IMR-90 (cell line): ENCODE data around the gene CAMK2B. TPM values are rescaled to one million over a fixed set of nuclear protein-coding genes. Genes with fewer than 3 reads are reported as not detected.

Source experiments
- ATAC-seq: fragments of 200-7000 bp; cut with Tn5 transposase; 2 replicates; pipeline ENCODE4 v1.9.1; 2020; ENCODE audit warnings: low read depth, mild to moderate bottlenecking, moderate library complexity
- BruUV-seq: library from RNA; stranded (reverse); fragments of 400-500 nt; replicated peaks from 2 replicates; lab custom pipeline; 2021; lab: Mats Ljungman, UMichigan
- CTCF ChIA-PET: fragments of 300-600 bp; formaldehyde crosslinking; extraction: SDS; loops from one replicate; lab custom pipeline; 2021; ENCODE audit warnings: antibody characterized with exemption; lab: Yijun Ruan, JAX
- POLR2A ChIA-PET: fragments of 300-600 bp; sonication (Branson Sonifier 250); formaldehyde crosslinking; loops from one replicate; lab custom pipeline; 2022; ENCODE audit warnings: antibody characterized with exemption; ENCODE audit not compliant: unreplicated experiment; lab: Charles Lee
- DNase-seq: peaks from one replicate; pipeline ENCODE4 v3.0.0; 2013
- H2AFZ ChIP-seq: replicated peaks from 2 replicates; pipeline ENCODE3; 2013; ENCODE audit warnings: low read length, mild to moderate bottlenecking; ENCODE audit not compliant: poor library complexity
- H2AK5ac ChIP-seq: 2 replicates; pipeline ENCODE4 v1.6.1; 2013; ENCODE audit warnings: low read depth, low read length, inconsistent platforms
- H2AK9ac ChIP-seq: replicated peaks from 2 replicates; pipeline ENCODE3; 2013; ENCODE audit warnings: mild to moderate bottlenecking, low read depth, low read length, moderate library complexity; ENCODE audit not compliant: poor library complexity
- H2BK120ac ChIP-seq: 2 replicates; pipeline ENCODE4 v1.6.1; 2013; ENCODE audit warnings: low read depth, low read length, inconsistent platforms
- H2BK15ac ChIP-seq: 3 replicates; pipeline ENCODE4 v1.6.1; 2013; ENCODE audit warnings: low read depth, low read length, inconsistent platforms
- H2BK20ac ChIP-seq: 2 replicates; pipeline ENCODE4 v1.6.1; 2013; ENCODE audit warnings: low read depth, mild to moderate bottlenecking, inconsistent platforms, low read length, moderate library complexity
- H2BK5ac ChIP-seq: 2 replicates; pipeline ENCODE4 v1.6.1; 2013; ENCODE audit warnings: mild to moderate bottlenecking, low read depth, low read length, inconsistent platforms; ENCODE audit not compliant: poor library complexity, severe bottlenecking
- H3K14ac ChIP-seq: replicated peaks from 2 replicates; pipeline ENCODE4 v1.6.1; 2013; ENCODE audit warnings: low read depth, low read length, inconsistent platforms
- H3K18ac ChIP-seq: 2 replicates; pipeline ENCODE4 v1.6.1; 2013; ENCODE audit warnings: low read depth, low read length, control low read depth
- H3K23ac ChIP-seq: 2 replicates; pipeline ENCODE4 v1.6.1; 2013; ENCODE audit warnings: low read depth, low read length, inconsistent platforms
- H3K27ac ChIP-seq: 2 replicates; pipeline ENCODE4 v1.5.1; 2013; ENCODE audit warnings: mild to moderate bottlenecking, control low read depth, low read length; ENCODE audit not compliant: insufficient read depth
- H3K27me3 ChIP-seq: 2 replicates; pipeline ENCODE4 v1.6.1; 2013; ENCODE audit warnings: low read length; ENCODE audit not compliant: control insufficient read depth, insufficient read depth
- H3K36me3 ChIP-seq: 2 replicates; pipeline ENCODE4 v1.6.1; 2013; ENCODE audit warnings: low read length, mixed read lengths; ENCODE audit not compliant: control insufficient read depth, insufficient read depth
- H3K4ac ChIP-seq: 2 replicates; pipeline ENCODE4 v1.6.1; 2013; ENCODE audit warnings: low read depth, low read length, inconsistent platforms
- H3K4me1 ChIP-seq: 2 replicates; pipeline ENCODE4 v1.6.1; 2013; ENCODE audit warnings: low read length, mixed read lengths; ENCODE audit not compliant: control insufficient read depth, insufficient read depth
- H3K4me2 ChIP-seq: 2 replicates; pipeline ENCODE4 v1.6.1; 2013; ENCODE audit warnings: low read depth, mild to moderate bottlenecking, control low read depth, low read length, moderate library complexity
- H3K4me3 ChIP-seq: 2 replicates; pipeline ENCODE4 v1.5.1; 2013; ENCODE audit warnings: low read depth, mild to moderate bottlenecking, control low read depth, low read length, moderate library complexity; ENCODE audit not compliant: insufficient read depth
- H3K56ac ChIP-seq: 2 replicates; pipeline ENCODE4 v1.6.1; 2013; ENCODE audit warnings: low read length, inconsistent platforms; ENCODE audit not compliant: insufficient read depth; ENCODE audit errors: extremely low read depth
- H3K79me1 ChIP-seq, 2 experiments: 2 replicates each; pipeline ENCODE4 v1.6.1; 2013; ENCODE audit warnings: low read length in 2 of 2, inconsistent platforms in 1 of 2, low read depth in 1 of 2
- H3K9ac ChIP-seq: 2 replicates; pipeline ENCODE4 v1.6.1; 2013; ENCODE audit warnings: low read depth, low read length, control low read depth
- H3K9me1 ChIP-seq: 2 replicates; pipeline ENCODE4 v1.6.1; 2013; ENCODE audit warnings: low read length, inconsistent platforms; ENCODE audit not compliant: insufficient read depth
- H3K9me3 ChIP-seq: 2 replicates; pipeline ENCODE4 v1.6.1; 2013; ENCODE audit warnings: low read length; ENCODE audit not compliant: control insufficient read depth, insufficient read depth
- H4K20me1 ChIP-seq: 2 replicates; pipeline ENCODE4 v1.6.1; 2013; ENCODE audit warnings: low read length, inconsistent platforms; ENCODE audit not compliant: insufficient read depth
- H4K5ac ChIP-seq: 2 replicates; pipeline ENCODE4 v1.6.1; 2013; ENCODE audit warnings: mild to moderate bottlenecking, low read depth, low read length, control low read depth
- H4K8ac ChIP-seq, 2 experiments: 2 replicates each; pipeline ENCODE4 v1.6.1; 2013; ENCODE audit warnings: low read depth in 2 of 2, low read length in 2 of 2, control low read depth in 1 of 2, inconsistent platforms in 1 of 2
- H4K91ac ChIP-seq: 2 replicates; pipeline ENCODE4 v1.6.1; 2013; ENCODE audit warnings: low read depth, low read length, inconsistent platforms; ENCODE audit not compliant: insufficient read depth
- BHLHE40 ChIP-seq: fragments of 150-350 bp; IDR thresholded peaks from 2 replicates; pipeline ENCODE4 v1.6.1; 2016; ENCODE audit warnings: mild to moderate bottlenecking, low read depth, low read length
- RAD21 ChIP-seq: IDR thresholded peaks from 2 replicates; pipeline ENCODE4 v1.6.1; 2012; ENCODE audit warnings: low read length, improper control_type of control experiment
- RFX5 ChIP-seq: IDR thresholded peaks from 2 replicates; pipeline ENCODE4 v1.8.0; 2012; ENCODE audit warnings: low read depth, mild to moderate bottlenecking, low read length, moderate library complexity
- WGBS, 2 experiments: methylation state at CpG; one replicate each; pipeline versions ENCODE4 v1.1.5 to v1.1.7; 2013; ENCODE audit warnings: missing lambda C conversion rate in 2 of 2; ENCODE audit not compliant: insufficient read length in 1 of 2; ENCODE audit errors: extremely low coverage in 2 of 2; 5-methylcytosine and 5-hydroxymethylcytosine counted together
- dilution Hi-C: fragments of 300-500 bp; cut with HindIII; formaldehyde crosslinking; loops from one replicate; pipeline ENCODE4 v1.14.3; 2018; ENCODE audit warnings: low sequenced_read_pairs; ENCODE audit not compliant: unreplicated experiment
- in situ Hi-C: fragments of 300-500 bp; cut with MboI; formaldehyde crosslinking; loops from 3 replicates; pipeline ENCODE4 v1.14.3; 2019; ENCODE audit warnings: low sequenced_read_pairs, inconsistent platforms, mixed read lengths
- intact Hi-C: fragments of 100-400 bp; cut with micrococcal nuclease; formaldehyde crosslinking; loops from 2 replicates; pipeline ENCODE4 v1.10.0; 2022
- polyA plus RNA-seq, 3 experiments: library from polyadenylated mRNA; depleted of rRNA; stranded (reverse); fragments of >200 nt; gene quantifications; 2 replicates each; pipeline ENCODE4 v1.2.3, GENCODE V29; 2012; ENCODE audit warnings: low replicate concordance in 1 of 3
- total RNA-seq: library from RNA; depleted of rRNA; stranded (reverse); fragments of >200 nt; gene quantifications from 2 replicates; pipeline ENCODE4 v1.2.3, GENCODE V29; 2012
- TF ChIP-seq, protein P1 (sequence below): fragments of 150-350 bp; IDR thresholded peaks from 2 replicates; pipeline ENCODE4 v1.6.1; 2017; ENCODE audit warnings: mild to moderate bottlenecking, antibody characterized with exemption, low read length, low read depth

Gene CAMK2B
- total and polyA plus RNA-seq, 2 of the 4 experiments (the other 2 are of a cell fraction), result 0.18 to 0.36 TPM

DNA sequence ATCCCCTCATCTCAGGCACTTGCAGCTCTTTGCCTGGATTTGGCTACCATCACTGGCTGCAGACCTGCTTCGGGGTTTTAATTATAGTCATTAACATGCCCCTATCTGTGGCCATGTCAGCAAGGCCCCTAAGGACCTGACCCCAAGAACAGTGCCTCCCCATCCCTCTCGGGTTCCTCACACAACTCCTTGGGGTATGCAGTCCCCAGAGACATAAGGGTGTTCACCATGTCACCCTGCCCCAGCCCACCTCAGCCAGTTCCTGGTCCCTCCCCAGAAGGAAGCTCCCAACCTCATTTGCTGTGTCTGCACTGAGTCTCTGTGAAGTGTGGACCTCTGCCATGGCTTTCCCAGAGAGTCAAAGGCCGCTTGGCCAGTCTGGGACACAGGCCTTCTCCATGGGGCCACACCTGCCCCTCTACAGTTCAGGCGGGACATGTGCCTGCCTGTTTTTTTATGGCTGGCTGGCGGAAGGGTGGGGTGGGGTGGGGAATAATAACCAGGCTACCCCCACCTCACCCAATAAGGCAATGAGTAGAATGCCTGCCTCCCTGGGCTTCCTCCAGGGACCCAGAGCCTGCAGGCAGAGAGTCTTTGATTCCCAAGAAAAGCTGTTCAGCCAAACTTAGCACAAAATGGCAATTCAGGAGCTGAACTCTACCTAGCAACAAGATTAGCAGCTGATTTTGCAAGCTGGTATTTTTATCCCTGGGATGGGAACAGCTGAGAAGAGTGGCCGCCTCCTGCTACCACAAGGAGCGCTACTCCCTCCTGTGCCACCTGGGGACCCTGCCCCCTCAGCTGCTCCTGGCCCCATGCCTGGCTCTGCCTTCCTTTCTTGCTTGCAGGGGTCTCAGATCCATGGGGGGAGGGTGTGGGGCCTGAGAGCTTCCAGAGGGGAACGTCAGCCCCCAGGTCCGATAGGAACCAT is 23.7 kb upstream of the CAMK2B start:
- Histone ChIP-seq H4K20me1 (no peaks in the 10 kb centered on the region), H3K36me3 (no peaks in the 10 kb centered on the region), H2BK120ac (no peak overlapping the region), H3K23ac (no peak overlapping the region), H3K4me2 (no peak overlapping the region), H4K8ac (no peak overlapping the region), H3K14ac (no peak overlapping the region), H2AK5ac (no peak overlapping the region), H2BK5ac (no peak overlapping the region), H3K4ac (no peak overlapping the region), H3K9me1 (no peaks in the 10 kb centered on the region), H3K9ac (no peak overlapping the region), H4K91ac (no peak overlapping the region), H3K9me3 (peaks cover 3% of the 10 kb centered on the region; the same call in 1 of the 2 replicates), H3K4me3 (no peak overlapping the region), H3K4me1 (peaks cover 1% of the 10 kb centered on the region; the same call in 1 of the 2 replicates), H3K27ac (no peak overlapping the region), H2AK9ac (no peak overlapping the region), H3K56ac (no peak overlapping the region), H3K18ac (no peak overlapping the region), H2BK20ac (no peak overlapping the region), H2AFZ (peak overlapping the region; percentile 56), H4K5ac (no peak overlapping the region), H3K27me3 (peaks cover 10% of the 10 kb centered on the region), H2BK15ac (no peak overlapping the region), H3K79me1 (no peaks in the 10 kb centered on the region)
- POLR2A ChIA-PET, result no interaction called here
- in situ Hi-C loops, result no loop called here
- CTCF ChIA-PET, result interaction anchor here (0.6 to 1.1 kb wide), 6 partner anchors 9 to 220 kb away, joined by 3 to 4 read pairs (median 3); no protein-coding TSS in a partner anchor
- ATAC-seq (no peak), DNase-seq (no peak)
- BruUV-seq, result no TSS peak
- dilution Hi-C loops, result no loop called here
- intact Hi-C loops, result loop anchor here (1.0 kb wide), 2 partner anchors 128 to 216 kb away; no protein-coding TSS in a partner anchor
- no CpG with 5 or more reads among the region's 9 CpGs for WGBS, 2 experiments
- TF ChIP-seq RFX5 (peak; percentile 73), BHLHE40 (no peak), RAD21 (no peak)
- TF ChIP-seq, protein P1, sequence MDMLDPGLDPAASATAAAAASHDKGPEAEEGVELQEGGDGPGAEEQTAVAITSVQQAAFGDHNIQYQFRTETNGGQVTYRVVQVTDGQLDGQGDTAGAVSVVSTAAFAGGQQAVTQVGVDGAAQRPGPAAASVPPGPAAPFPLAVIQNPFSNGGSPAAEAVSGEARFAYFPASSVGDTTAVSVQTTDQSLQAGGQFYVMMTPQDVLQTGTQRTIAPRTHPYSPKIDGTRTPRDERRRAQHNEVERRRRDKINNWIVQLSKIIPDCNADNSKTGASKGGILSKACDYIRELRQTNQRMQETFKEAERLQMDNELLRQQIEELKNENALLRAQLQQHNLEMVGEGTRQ, result no peak
